Esophagus squamous epithelium (tissue), 4 donors: ENCODE results near the gene MYBL2.

Experiments
- POLR2A ChIP-seq, 4 donors: fragments of 450-650 bp; IDR thresholded peaks; one replicate each; pipeline ENCODE4 v1.6.1; 2017; ENCODE audit warnings: antibody characterized with exemption in 4 of 4, mild to moderate bottlenecking in 4 of 4, moderate library complexity in 3 of 4
- TF ChIP-seq, protein P1 (sequence below), 6 experiments: fragments of 450-650 bp in 4 of 6; fragments of 200-600 bp in 2 of 6; sonication (generic) in 2 of 6; IDR thresholded peaks; one replicate each; pipeline ENCODE4 v1.5.1; 2016 to 2019; ENCODE audit warnings: antibody characterized with exemption in 6 of 6, mild to moderate bottlenecking in 4 of 6, moderate library complexity in 4 of 6

DNA sequence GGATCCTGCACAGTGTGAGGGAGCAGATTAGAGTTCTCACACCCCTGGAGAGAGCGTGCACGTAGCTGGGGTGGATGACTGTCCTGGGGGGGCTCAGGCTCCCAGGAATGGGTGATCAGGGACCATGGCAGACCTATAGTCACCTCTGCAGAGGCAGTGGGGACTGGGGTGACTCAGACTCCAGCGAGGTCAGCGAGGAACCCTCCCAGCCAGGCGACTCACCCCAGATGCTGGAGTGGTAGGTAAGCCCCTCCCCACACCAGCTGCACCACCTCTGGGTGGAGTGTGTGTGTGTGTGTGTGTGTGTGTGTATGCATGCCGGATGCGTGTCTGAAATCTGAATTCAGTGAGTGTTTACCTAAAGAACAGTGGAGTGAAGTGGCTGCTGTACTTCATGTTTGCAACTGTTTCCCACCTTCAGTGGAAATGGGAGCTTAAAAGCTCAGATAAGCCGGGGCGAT lies 77.3 kb downstream of the MYBL2 start:
- TF ChIP-seq, protein P1, sequence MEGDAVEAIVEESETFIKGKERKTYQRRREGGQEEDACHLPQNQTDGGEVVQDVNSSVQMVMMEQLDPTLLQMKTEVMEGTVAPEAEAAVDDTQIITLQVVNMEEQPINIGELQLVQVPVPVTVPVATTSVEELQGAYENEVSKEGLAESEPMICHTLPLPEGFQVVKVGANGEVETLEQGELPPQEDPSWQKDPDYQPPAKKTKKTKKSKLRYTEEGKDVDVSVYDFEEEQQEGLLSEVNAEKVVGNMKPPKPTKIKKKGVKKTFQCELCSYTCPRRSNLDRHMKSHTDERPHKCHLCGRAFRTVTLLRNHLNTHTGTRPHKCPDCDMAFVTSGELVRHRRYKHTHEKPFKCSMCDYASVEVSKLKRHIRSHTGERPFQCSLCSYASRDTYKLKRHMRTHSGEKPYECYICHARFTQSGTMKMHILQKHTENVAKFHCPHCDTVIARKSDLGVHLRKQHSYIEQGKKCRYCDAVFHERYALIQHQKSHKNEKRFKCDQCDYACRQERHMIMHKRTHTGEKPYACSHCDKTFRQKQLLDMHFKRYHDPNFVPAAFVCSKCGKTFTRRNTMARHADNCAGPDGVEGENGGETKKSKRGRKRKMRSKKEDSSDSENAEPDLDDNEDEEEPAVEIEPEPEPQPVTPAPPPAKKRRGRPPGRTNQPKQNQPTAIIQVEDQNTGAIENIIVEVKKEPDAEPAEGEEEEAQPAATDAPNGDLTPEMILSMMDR (IDR thresholded peaks at IDR 0.05) = no peak
- TF ChIP-seq POLR2A (IDR thresholded peaks at IDR 0.05) = no peak
